DND-41 (cell line): ENCODE measurements around the gene RPS14.

Experiments used
- CTCF ChIP-seq: IDR thresholded peaks from 2 replicates; pipeline ENCODE4 v1.5.1; 2012; ENCODE audit warnings: borderline replicate concordance, low read length, moderate library complexity, mild to moderate bottlenecking; ENCODE audit not compliant: poor library complexity, severe bottlenecking; ENCODE audit errors: extremely low read depth
- EZH2 ChIP-seq: IDR thresholded peaks from 3 replicates; pipeline ENCODE4 v1.6.1; 2012; ENCODE audit warnings: borderline replicate concordance, low read depth, mild to moderate bottlenecking, moderate library complexity, low read length, inconsistent platforms; ENCODE audit not compliant: severe bottlenecking

GRCh38 chr5:150404941-150405816, 44.4 kb downstream of the RPS14 start:
- TF ChIP-seq CTCF (no peak), EZH2 (no peak)
